Endothelial cell of umbilical vein (primary cell): Measurements from ENCODE around the gene C12orf60. TPM values are rescaled to one million over a fixed set of nuclear protein-coding genes. Genes with fewer than 3 reads are reported as not detected.

Experiments
- BruUV-seq: library from RNA; stranded (reverse); fragments of 400-500 nt; replicated peaks from 2 replicates; lab custom pipeline; 2021; lab: Mats Ljungman, UMichigan
- CTCF ChIA-PET: fragments of 300-600, 350-600 bp; sonication (Branson Sonifier 250); formaldehyde crosslinking; loops from one replicate; lab custom pipeline; 2021; ENCODE audit warnings: antibody characterized with exemption, inconsistent platforms; lab: Charles Lee
- POLR2A ChIA-PET: fragments of 300-600, 350-600 bp; sonication (Branson Sonifier 250); formaldehyde crosslinking; loops from one replicate; lab custom pipeline; 2021; ENCODE audit warnings: antibody characterized with exemption, inconsistent platforms; lab: Charles Lee
- DNase-seq: peaks from one replicate; pipeline ENCODE4 v3.0.0-alpha.2; 2011; ENCODE audit warnings: low read depth, low spot score
- FAIRE-seq: peaks from 2 replicates; lab custom pipeline; 2011; peaks lifted over from hg19 to GRCh38; lab: Jason Lieb, UNC
- H2AFZ ChIP-seq: 2 replicates; pipeline ENCODE4 v1.6.0; 2012; ENCODE audit warnings: low read depth, low read length, control low read depth, inconsistent platforms
- H3K27ac ChIP-seq: 2 replicates; pipeline ENCODE4 v1.5.1; 2011; ENCODE audit warnings: low read depth, mild to moderate bottlenecking, control low read depth, low read length, moderate library complexity; ENCODE audit not compliant: insufficient read depth
- H3K27me3 ChIP-seq, 2 experiments: 2 replicates each; pipeline versions ENCODE4 v1.6.0 to v1.6.1; 2011; ENCODE audit warnings: low read length in 2 of 2, mixed read lengths in 1 of 2; ENCODE audit not compliant: control insufficient read depth in 2 of 2, insufficient read depth in 2 of 2
- H3K36me3 ChIP-seq, 2 experiments: 2 replicates in 1 of 2; 3 replicates in 1 of 2; pipeline ENCODE4 v1.5.1; 2011; ENCODE audit warnings: low read length in 2 of 2, mild to moderate bottlenecking in 1 of 2, moderate library complexity in 1 of 2; ENCODE audit not compliant: control insufficient read depth in 2 of 2, insufficient read depth in 2 of 2; ENCODE audit errors: extremely low read depth in 1 of 2
- H3K4me1 ChIP-seq: 3 replicates; pipeline ENCODE4 v1.5.1; 2011; ENCODE audit warnings: mild to moderate bottlenecking, low read length; ENCODE audit not compliant: control insufficient read depth, insufficient read depth; ENCODE audit errors: extremely low read depth
- H3K4me2 ChIP-seq: 2 replicates; pipeline ENCODE4 v1.6.1; 2011; ENCODE audit warnings: low read length, control low read depth, mixed read lengths; ENCODE audit not compliant: insufficient read depth
- H3K4me3 ChIP-seq, 3 experiments: fragments of 200-600 bp in 1 of 3; sonication (generic), shearing (Covaris generic) in 1 of 3; replicated peaks in 1 of 3; 2 replicates each; pipeline ENCODE4 v1.5.1; 2011 to 2016; ENCODE audit warnings: control low read depth in 3 of 3, low read length in 3 of 3, mild to moderate bottlenecking in 2 of 3, inconsistent platforms in 1 of 3, low read depth in 1 of 3, moderate library complexity in 1 of 3; ENCODE audit not compliant: insufficient read depth in 1 of 3
- H3K79me2 ChIP-seq: 2 replicates; pipeline ENCODE4 v1.6.0; 2012; ENCODE audit warnings: low read length, inconsistent platforms; ENCODE audit not compliant: control insufficient read depth, insufficient read depth
- H3K9ac ChIP-seq: replicated peaks from 2 replicates; pipeline ENCODE3; 2011; ENCODE audit warnings: low read length, control low read depth; ENCODE audit not compliant: insufficient read depth; ENCODE audit errors: extremely low read depth
- H3K9me1 ChIP-seq: replicated peaks from 3 replicates; pipeline ENCODE4 v1.6.0; 2011; ENCODE audit warnings: mild to moderate bottlenecking, low read length; ENCODE audit not compliant: control insufficient read depth, insufficient read depth; ENCODE audit errors: extremely low read depth
- H3K9me3 ChIP-seq: replicated peaks from 2 replicates; pipeline ENCODE4 v1.5.1; 2012; ENCODE audit warnings: low read length, inconsistent platforms; ENCODE audit not compliant: control insufficient read depth, insufficient read depth
- H4K20me1 ChIP-seq: replicated peaks from 2 replicates; pipeline ENCODE3; 2011; ENCODE audit warnings: mild to moderate bottlenecking, low read length; ENCODE audit not compliant: control insufficient read depth, insufficient read depth; ENCODE audit errors: extremely low read depth
- EZH2 ChIP-seq: IDR thresholded peaks from 2 replicates; pipeline ENCODE4 v1.6.1; 2012; ENCODE audit warnings: borderline replicate concordance, low read depth, mild to moderate bottlenecking, moderate library complexity, low read length, inconsistent platforms; ENCODE audit not compliant: severe bottlenecking
- FOS ChIP-seq: IDR thresholded peaks from 2 replicates; pipeline ENCODE4 v1.6.1; 2011; ENCODE audit warnings: mild to moderate bottlenecking, low read length, moderate library complexity, borderline replicate concordance; ENCODE audit not compliant: insufficient read depth
- GATA2 ChIP-seq: IDR thresholded peaks from 2 replicates; pipeline ENCODE4 v1.7.0; 2011; ENCODE audit warnings: low read depth, mild to moderate bottlenecking, moderate library complexity, mixed read lengths, low read length; ENCODE audit not compliant: insufficient read length, insufficient read depth
- JUN ChIP-seq: IDR thresholded peaks from 2 replicates; pipeline ENCODE4 v1.6.1; 2011; ENCODE audit warnings: borderline replicate concordance, low read depth; ENCODE audit not compliant: insufficient read length, insufficient read depth
- MYC ChIP-seq: IDR thresholded peaks from one replicate; pipeline ENCODE4 v1.6.1; 2011; ENCODE audit warnings: mild to moderate bottlenecking, low read depth, low read length
- POLR2A ChIP-seq: IDR thresholded peaks from 2 replicates; pipeline ENCODE4 v1.6.1; 2012; ENCODE audit warnings: low read depth, mild to moderate bottlenecking, control low read depth, low read length
- POLR2AphosphoS5 ChIP-seq: IDR thresholded peaks from 2 replicates; pipeline ENCODE4 v1.6.1; 2012; ENCODE audit warnings: low read depth, mild to moderate bottlenecking, control low read depth, low read length, moderate library complexity; ENCODE audit not compliant: insufficient read depth
- dilution Hi-C: fragments of 300-500 bp; cut with MboI; formaldehyde crosslinking; loops from one replicate; pipeline ENCODE4 v1.15.0; 2019; ENCODE audit warnings: low sequenced_read_pairs; ENCODE audit not compliant: extremely low pct_ligation_motif_present
- intact Hi-C: fragments of 100-400 bp; cut with micrococcal nuclease; formaldehyde crosslinking; loops from one replicate; pipeline ENCODE4 v1.10.0; 2022
- polyA plus RNA-seq, 4 experiments: library from polyadenylated mRNA; depleted of rRNA in 3 of 4; stranded (reverse) in 3 of 4; unstranded in 1 of 4; fragments of >200 nt; gene quantifications; 2 replicates each; pipeline versions ENCODE4 v1.2.1 to v1.2.3, GENCODE V29; 2011 to 2012; ENCODE audit warnings: missing spikeins in 1 of 4
- total RNA-seq: library from RNA; stranded (reverse); gene quantifications from 2 replicates; pipeline ENCODE4 v1.2.3, GENCODE V29; 2021
- TF ChIP-seq, protein P1 (sequence below): IDR thresholded peaks from 2 replicates; pipeline ENCODE4 v1.6.1; 2011; ENCODE audit not compliant: insufficient read depth, insufficient read length
- TF ChIP-seq, protein P2 (sequence below), 2 donors: IDR thresholded peaks; 1 replicate in 1 of 2; 2 replicates in 1 of 2; pipeline ENCODE4 v1.5.1; 2011; ENCODE audit warnings: low read length in 2 of 2, mild to moderate bottlenecking in 2 of 2, moderate library complexity in 2 of 2, control low read depth in 1 of 2, inconsistent platforms in 1 of 2, low read depth in 1 of 2; ENCODE audit not compliant: insufficient read depth in 1 of 2; ENCODE audit errors: extremely low read depth in 1 of 2

Gene C12orf60
- total and polyA plus RNA-seq, 2 donors (not counting 3 experiments of a cell fraction or from before 2014, with no cell fraction given) = 0.52 to 1.3 TPM

DNA sequence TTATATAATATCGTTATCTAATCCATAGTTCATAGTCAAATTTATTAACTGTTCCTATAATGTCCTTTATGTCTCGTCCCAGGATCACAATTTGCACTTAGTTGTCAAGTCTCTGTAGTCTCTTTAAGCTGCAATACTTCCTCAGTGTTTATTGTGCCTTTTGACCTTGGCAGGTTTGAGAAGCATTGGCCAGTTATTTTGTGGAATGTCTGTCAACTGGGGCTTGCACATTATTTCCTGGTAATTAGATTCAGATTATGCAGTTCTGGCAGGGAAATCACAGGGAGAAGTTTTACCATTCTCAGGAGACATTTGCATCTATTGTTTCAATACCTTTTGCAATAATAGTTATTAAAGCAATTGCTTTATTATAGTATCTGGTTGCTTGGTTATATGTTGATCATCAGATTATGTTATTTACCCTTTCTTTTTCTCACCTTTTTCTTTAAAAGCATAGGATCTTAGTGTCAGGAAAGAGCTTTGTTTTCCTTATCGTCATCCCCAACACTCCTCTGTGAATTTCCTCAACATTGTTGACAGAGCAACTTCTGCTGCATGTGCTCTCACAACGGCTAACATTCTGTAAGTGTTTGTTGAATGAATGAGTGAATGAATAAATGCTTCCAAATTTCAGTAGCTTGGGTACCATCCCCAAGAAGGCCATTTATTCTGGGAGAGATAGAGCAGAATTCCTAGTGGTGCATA, 43.6 kb downstream of the C12orf60 start:
- H3K4me3 ChIP-seq = no peak overlapping the region
- intact Hi-C loops = loop anchor here (1.0 kb wide), 1 partner anchor 58 kb away; no protein-coding TSS in a partner anchor
- dilution Hi-C loops = no loop called here
- H3K4me1 ChIP-seq = peaks cover 57% of the 10 kb centered on the region
- no peak for TF ChIP-seq GATA2
- TF ChIP-seq, protein P1, sequence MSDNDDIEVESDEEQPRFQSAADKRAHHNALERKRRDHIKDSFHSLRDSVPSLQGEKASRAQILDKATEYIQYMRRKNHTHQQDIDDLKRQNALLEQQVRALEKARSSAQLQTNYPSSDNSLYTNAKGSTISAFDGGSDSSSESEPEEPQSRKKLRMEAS = no peak
- TF ChIP-seq, protein P2, sequence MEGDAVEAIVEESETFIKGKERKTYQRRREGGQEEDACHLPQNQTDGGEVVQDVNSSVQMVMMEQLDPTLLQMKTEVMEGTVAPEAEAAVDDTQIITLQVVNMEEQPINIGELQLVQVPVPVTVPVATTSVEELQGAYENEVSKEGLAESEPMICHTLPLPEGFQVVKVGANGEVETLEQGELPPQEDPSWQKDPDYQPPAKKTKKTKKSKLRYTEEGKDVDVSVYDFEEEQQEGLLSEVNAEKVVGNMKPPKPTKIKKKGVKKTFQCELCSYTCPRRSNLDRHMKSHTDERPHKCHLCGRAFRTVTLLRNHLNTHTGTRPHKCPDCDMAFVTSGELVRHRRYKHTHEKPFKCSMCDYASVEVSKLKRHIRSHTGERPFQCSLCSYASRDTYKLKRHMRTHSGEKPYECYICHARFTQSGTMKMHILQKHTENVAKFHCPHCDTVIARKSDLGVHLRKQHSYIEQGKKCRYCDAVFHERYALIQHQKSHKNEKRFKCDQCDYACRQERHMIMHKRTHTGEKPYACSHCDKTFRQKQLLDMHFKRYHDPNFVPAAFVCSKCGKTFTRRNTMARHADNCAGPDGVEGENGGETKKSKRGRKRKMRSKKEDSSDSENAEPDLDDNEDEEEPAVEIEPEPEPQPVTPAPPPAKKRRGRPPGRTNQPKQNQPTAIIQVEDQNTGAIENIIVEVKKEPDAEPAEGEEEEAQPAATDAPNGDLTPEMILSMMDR (IDR thresholded peaks at IDR 0.05; ENCODE audit: extremely low read depth in 1 of 2, insufficient read depth in 1 of 2, low read depth in 1 of 2, low read length in 2 of 2) = no peak
- no peak for TF ChIP-seq FOS
- TF ChIP-seq MYC = no peak
- no peak for TF ChIP-seq POLR2AphosphoS5
- TF ChIP-seq POLR2A = no peak
- TF ChIP-seq EZH2 = no peak
- TF ChIP-seq JUN = no peak
- DNase-seq = peak; percentile 86
- peak overlapping the region; percentile 38 for H2AFZ ChIP-seq
- H3K9me3 ChIP-seq = no peaks in the 10 kb centered on the region
- BruUV-seq = no TSS peak
- H3K36me3 ChIP-seq = no peaks in the 10 kb centered on the region
- CTCF ChIA-PET = interaction anchor here (0.9 to 7.4 kb wide), 17 partner anchors 9 to 374 kb away, joined by 3 to 97 read pairs (median 5); partner anchors contain the start of genes MGP and RERG
- POLR2A ChIA-PET = interaction anchor here (0.9 kb wide), 1 partner anchor 73 kb away, joined by 3 read pairs; a partner anchor contains a TSS
- peaks cover 6% of the 10 kb centered on the region for H3K79me2 ChIP-seq
- no peak overlapping the region for H3K9ac ChIP-seq
- FAIRE-seq = no peak
- no peaks in the 10 kb centered on the region for H4K20me1 ChIP-seq
- no peak overlapping the region for H3K4me2 ChIP-seq
- H3K27ac ChIP-seq = no peak overlapping the region
- H3K27me3 ChIP-seq = no peaks in the 10 kb centered on the region
- H3K9me1 ChIP-seq = no peaks in the 10 kb centered on the region
